ENCODE measurements around the gene ZNF213.
"Not testable (repeated sequence)": the region's sequence is repeated elsewhere in the genome, so short reads cannot be mapped to it uniquely, and the experiment has no call there.

Gene ZNF213

DNA sequence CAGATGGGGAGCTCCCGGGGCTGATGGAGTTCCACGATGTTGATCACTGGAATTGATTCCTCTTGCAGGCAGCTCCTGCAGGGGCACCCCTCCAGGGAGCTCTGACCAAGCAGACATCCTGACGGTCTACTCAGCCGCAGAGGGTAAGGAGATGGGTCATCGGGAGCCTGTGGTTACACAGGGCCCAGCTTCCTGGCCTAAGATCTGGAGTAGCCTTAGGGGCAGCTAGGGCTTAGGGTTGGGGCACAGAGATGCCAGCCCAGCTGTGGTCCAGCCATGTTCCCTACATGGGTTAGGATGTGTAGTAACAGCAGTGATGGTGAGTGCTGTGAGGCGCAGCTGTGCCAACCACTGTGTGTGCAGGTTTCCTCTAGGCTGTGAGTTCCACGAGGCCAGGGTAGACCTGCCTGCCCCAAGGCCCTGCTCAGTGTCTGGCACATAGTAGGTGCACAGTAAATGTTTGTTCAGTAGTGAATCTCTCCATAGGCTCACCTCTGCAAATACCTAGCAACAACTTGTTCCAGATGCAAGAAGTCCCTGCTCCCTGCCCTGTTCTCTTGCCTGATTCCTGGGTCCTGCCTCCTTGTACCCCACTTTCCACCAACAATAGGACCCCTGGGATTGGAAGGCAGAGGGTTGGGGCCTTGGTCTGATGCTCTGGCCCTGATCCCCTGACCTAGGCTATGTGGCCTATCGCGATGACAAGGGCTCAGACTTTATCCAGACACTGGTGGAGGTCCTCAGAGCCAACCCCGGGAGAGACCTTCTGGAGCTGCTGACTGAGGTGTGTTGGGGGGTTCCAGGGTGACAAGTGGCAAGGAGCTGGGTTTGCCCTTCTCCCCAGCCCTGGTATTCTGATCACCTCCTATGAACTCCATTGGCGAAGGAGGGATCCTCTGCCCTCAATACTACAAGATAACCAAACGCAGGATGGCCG is 13.7 kb downstream of the ZNF213 start:
- no peak for DNase-seq

DNA sequence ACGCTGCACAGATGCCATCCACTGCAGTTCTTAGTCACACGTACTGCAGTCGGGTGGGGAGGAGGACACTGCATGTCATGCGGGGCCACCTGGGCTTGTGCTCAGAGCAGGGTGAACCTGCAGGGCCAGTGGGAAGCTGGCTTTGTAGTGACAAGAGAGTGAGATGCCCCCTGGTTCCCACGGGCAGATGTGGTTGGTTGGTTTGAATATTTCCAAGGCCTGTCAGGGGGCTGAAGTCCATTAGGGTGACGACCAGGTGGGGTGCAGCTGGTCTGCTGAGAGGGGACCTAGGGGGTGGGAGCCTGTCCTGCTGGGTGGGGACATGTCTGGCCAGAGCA is 14.3 kb downstream of the ZNF213 start:
- no peak for DNase-seq

GRCh38 chr16:3149630-3150345 is 15.0 kb downstream of the ZNF213 start:
- peak; percentile 65 to 74 (median 69) for DNase-seq

GRCh38 chr16:3150346-3151218 is 15.8 kb downstream of the ZNF213 start:
- DNase-seq = peak; percentile 95 to 100 (median 99)

GRCh38 chr16:3152027-3152276 is 17.1 kb downstream of the ZNF213 start:
- no peak for DNase-seq

- peak; percentile 94 to 97 (median 96) for DNase-seq
These were observed 17.6 kb downstream of the ZNF213 start for GRCh38 chr16:3152277-3152990.

- no peak for DNase-seq
These were observed 18.2 kb downstream of the ZNF213 start for GRCh38 chr16:3152991-3153368.

GRCh38 chr16:3155181-3155580 is 20.4 kb downstream of the ZNF213 start:
- DNase-seq = no peak

- DNase-seq = no peak
These were observed 21.1 kb downstream of the ZNF213 start for GRCh38 chr16:3155972-3156371.

DNA sequence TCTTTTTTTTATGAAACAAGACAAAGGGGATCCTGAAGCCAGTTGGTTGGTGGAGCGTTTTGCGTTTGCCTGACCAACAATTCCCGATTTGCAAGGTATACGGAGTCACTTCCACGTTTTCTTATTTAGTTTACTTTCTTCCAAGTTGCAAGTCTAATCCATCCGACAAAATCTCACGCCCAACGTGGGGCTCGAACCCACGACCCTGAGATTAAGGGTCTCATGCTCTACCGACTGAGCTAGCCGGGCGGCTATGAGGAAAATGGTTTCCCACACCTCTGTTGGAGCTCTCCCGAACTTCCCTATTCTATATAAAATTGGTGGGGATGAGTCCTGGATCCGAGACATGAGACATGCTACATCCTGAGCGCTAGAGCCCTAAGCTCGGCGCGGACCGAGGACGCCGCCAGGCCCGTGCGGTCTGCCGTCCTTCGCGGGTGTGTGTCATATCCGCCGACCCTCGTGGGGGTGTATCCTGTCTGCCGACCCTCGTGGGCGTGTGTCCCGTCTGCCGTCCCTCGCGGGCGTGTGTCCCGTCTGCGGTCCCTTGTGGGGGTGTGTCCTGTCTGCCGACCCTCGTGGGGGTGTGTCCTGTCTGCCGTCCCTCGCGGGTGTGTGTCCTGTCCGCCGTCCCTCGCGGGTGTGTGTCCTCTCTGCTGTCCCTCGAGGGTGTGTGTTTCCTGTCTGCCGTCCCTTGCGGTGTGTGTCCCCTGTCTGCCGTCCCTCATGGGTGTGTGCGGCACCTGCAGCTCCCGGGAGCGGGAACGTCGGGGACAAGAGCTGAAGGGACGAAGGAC is 22.6 kb downstream of the ZNF213 start:
- DNase-seq = peak; percentile 70 to 90 (median 88)

DNA sequence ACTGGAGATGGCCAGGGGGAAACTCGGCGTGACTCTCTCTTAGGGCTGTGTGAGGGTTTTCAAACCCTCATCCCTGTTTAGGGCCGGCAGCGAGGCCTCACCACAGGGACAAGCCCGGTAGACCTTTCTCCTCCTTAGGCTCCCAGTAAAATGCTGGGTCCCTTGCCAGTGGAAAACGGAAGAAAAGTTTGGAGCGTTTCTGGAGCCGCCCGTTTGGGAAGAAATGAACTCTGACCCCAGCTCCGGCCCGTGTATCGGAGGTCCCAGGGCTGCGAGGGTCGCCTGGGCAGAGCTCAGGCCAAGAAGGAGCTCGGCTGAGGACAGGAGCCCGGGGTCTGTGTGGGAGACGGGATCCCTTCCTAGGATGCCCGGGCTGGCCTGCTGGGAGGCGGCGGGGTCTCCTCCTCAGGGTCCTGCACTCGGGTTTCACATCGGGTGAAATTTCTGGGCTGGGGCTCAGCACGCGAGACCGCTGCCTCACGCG is 23.2 kb downstream of the ZNF213 start:
- peak in 2 of 3 experiments; percentile 28 to 34 for DNase-seq

- peak; percentile 44 to 71 (median 58) for DNase-seq
These were observed 23.9 kb downstream of the ZNF213 start for GRCh38 chr16:3158510-3159314.

DNA sequence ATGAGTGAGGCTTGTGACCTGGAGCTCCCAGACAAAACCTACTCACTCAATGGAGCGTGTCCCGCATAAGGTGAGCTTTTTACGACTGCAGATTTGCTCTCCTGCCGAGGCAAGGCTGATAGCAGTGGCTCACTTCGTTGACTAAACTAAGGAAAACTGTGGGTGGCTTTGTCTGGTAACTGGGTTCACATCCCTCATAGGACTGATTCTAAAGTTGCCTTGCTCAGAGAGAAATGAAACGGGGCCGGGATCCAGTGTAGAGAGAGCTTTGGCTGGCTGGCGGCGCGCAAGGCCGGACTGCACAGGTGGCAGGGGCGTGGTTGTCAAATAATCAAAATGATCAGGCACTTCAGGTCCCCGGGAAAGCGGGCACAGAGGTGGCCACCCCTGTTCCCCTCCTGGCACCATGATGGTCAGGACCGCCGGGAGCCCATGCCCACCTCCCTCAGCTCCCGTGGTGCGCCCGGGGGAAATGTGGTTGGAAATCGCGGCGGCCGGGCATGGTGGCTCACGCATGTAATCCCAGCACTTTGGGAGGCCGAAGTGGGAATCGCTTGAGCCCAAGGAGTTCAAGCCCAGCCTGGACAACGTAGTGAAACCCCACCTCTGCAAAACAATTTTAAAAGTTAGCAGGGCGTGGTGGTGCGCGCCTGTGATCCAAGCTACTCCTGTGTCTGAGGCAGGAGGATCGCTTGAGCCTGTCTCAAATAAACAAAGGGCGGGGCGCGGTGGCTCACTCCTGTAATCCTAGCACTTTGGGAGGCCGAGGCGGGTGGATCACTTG is 26.6 kb downstream of the ZNF213 start:
- peak in 1 of 3 experiments; percentile 74 for DNase-seq

DNA sequence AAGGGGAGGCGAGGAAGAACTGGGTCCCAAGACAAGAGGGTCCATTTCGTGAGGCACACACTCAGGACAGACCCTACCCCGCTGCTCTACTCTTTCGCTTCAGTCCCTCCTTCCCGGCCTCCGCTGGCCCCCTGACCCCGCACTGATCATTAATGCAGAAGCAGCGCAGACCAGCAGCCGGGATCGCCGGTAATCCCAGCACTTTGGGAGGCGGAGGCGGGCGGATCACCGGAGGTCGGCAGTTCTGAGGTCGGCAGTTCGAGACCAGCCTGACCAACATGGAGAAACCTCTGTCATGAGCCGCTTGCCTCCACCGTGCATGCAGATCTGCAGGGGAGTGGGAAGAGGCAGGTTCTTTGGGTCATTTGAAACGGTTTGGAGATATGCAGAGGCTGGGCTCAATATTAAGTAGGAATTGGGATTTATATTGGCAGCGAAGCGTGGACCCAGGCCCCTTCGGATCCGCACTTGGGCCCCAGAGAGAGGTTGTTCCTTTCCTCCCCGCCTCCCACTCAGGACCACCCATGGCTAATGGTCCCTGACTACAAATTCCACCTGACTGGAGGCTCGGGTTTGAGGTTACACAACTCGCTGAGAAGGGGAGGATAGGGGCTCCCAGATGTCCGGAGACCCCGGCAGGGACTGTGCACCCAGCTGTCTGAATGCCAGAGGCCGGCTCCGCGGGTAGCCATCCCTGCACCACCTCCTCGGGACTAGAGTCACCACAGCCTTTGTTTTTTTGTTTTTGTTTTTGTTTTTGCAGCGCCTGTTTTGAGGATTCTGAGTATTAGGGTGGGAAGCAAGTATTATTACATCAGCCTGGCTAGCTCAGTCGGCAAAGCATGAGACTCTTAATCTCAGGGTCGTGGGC is 29.5 kb downstream of the ZNF213 start:
- DNase-seq = no peak

- no peak for DNase-seq
These were observed 30.4 kb downstream of the ZNF213 start for GRCh38 chr16:3165111-3165822.

DNA sequence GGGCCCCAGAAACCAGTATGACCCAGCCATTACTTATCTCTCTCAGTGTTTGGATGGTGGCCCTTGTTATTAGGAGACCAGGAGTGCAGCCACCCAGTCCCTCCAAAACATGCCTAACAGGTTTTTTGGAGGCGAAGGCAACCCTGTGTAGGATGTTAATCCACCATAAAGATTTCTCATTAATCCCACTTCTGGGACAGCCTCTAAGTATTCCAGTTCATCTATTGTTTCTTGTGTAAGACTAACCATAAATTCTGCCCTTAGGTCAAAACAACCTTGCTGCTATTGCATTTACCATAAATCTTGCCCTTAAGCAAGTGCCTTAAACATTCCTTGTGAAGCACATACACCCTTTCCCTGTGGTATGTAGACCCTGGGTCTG is 31.7 kb downstream of the ZNF213 start:
- DNase-seq = no peak

DNA sequence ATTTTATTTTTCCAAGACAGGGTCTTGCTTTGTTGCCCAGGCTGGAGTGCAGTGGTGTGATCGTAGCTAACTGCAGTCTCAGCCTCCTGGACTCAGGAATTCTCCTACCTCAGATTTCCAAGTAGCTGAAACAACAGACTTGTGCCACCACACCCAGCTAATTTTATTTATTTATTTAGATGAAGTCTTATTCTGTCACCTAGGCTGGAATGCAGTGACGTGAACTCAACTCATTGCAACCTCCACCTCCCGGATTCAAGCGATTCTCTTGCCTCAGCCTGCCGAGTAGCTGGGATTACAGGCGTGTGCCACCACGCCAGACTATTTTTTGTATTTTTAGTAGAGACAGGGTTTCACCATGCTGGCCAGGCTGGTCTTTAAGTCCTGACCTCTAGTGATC is 33.9 kb downstream of the ZNF213 start:
- not testable (repeated sequence) for DNase-seq

DNA sequence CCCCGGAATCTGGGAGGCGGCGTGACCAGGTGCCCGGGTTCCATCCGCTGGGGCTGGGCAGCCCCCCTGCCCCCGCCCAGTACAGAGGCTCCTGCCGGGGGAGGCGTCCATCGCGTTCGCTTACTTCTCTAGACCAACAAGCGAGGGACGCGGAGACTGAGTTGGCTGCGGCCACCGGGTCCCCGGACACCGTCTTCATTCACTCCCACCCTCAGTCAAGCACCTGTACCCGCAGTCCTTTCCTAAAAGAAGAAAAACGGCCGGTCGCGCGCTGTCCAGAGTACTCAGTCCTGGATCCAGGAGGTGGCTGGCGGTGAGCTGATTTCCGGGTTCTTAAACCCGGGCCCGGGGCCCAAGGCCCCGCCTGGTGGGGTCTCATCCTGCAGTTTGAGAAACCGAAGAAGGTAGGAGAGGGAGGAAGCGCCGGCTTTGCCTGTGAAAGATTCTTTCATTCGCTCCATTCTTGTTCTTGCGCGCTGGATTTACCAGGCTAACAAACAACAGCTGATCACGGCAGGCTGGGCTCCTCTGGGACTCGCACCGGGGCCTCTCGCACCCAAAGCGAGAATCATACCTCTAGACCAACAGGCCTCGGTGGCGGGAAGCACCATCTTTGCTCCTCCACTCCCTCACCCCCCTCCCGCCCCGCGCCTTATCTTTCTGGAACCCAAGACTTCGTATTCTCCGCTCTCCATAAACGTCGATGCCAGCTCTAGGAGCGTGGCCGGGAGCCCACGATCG is 35.8 kb downstream of the ZNF213 start:
- DNase-seq = no peak
